GM04504 (cell line): ENCODE results near the gene ACP7.

Experiments
- DNase-seq: peaks from one replicate; pipeline ENCODE4 v3.0.0-alpha.2; 2012; ENCODE audit warnings: low read depth

ACP7 gene

GRCh38 chr19:39150235-39150634 lies 66.1 kb downstream of the ACP7 start:
- DNase-seq: no peak

GRCh38 chr19:39150807-39151600 lies 66.8 kb downstream of the ACP7 start:
- DNase-seq: no peak

DNA sequence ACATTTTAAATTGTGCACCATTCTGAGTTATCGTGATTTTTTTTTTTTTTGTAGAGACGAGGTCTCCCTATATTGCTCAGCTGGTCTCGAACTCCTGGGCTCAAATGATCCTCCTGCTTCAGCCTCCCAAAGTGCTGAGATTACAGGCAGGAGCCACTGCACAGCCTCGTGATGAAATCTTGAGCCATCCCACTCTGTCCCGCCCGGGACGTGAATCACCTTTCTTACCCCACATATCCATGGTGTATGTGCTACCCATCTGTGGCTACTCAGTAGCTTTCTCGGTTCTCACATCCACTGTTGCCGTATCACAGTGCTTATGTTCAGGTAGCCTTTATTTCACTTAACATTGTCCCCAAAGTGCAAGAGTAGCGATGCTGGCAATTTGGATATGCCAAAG lies 67.9 kb downstream of the ACP7 start:
- DNase-seq: no peak

DNA sequence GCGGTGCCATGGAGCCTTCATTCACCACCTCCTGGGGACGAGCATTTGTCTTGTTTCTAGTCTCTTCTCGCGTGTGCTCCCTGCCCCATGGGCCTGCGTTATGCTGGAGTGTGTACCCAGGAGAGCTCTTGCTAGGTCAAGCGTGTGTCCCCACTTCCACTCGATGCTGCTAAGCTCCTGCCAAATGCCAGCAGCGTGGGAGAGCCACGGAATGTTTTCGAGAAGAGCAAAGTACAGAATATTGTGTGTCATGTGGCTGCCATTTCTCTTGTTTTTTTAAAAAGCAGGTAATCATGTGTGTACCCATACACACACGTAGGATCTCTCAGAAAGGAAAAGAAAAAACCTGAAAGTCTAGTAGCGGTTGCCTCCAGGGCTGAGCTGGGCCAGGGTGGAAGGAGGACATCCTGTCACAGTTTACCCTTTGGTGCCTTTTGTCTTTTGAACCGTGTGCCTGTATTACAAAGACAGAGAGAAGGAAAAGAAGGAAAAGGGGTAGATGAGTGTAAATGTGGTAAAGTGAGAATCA lies 70.0 kb downstream of the ACP7 start:
- no peak for DNase-seq

- no peak for DNase-seq
These were observed 70.5 kb downstream of the ACP7 start for GRCh38 chr19:39154629-39155100.

- no peak for DNase-seq
These were observed 71.0 kb downstream of the ACP7 start for GRCh38 chr19:39155114-39155700.

- DNase-seq: no peak
These were observed 71.6 kb downstream of the ACP7 start for GRCh38 chr19:39155741-39156140.

GRCh38 chr19:39156326-39157230 lies 72.4 kb downstream of the ACP7 start:
- DNase-seq: no peak

DNA sequence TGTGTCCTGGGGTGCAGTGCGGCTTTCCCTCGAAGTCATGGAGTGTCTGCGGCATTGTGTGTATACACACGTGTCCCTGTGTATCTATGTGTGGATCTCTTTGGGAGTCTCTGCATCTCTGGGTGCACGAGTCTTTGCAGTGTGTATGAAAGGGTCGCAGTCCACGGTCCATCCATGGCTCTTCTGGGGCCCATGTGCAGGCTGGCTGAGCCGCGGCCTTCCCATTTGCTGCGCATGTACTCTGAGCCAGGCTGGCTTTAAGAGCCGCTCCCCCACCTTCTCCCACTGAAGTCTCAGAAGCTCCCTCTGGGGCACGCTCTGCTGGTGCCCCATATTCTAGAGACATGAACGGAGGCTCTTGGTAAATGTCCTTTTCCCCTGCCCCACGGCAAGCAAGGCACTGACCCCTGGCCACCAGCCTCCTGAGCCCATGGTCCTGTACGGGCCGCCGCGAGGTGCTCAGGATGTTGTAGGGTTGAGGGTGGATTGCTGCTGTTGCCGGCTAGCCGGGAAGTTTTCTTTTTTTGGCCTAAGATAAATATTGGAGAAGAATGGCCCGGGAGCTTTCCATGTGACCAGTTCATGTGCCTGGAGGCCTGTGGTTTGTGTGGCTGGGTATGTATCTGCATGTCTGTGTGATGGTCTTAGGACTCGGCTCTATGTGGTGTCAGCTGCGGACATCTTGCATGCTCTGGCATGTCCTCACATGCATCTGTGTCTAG lies 73.3 kb downstream of the ACP7 start:
- DNase-seq: no peak

DNA sequence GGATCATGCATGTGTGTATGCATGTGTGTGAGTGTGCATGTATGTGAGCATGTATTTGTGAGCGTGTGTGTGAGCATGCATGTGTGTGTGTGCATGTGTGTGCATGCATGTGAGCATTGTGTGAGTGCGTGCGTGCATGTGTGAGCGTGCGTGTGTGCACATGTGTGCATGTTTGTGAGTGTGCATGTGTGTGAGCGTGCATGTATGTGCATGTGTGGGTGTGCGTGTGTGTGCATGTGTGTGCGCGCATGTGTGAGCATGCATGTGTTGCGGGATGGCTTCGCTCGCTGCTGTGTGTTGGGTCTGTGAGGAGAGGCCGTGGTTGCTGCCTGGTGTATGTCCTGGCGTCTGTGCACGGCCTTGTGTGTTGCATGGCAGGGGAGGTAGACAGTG lies 73.8 kb downstream of the ACP7 start:
- DNase-seq: no peak

DNA sequence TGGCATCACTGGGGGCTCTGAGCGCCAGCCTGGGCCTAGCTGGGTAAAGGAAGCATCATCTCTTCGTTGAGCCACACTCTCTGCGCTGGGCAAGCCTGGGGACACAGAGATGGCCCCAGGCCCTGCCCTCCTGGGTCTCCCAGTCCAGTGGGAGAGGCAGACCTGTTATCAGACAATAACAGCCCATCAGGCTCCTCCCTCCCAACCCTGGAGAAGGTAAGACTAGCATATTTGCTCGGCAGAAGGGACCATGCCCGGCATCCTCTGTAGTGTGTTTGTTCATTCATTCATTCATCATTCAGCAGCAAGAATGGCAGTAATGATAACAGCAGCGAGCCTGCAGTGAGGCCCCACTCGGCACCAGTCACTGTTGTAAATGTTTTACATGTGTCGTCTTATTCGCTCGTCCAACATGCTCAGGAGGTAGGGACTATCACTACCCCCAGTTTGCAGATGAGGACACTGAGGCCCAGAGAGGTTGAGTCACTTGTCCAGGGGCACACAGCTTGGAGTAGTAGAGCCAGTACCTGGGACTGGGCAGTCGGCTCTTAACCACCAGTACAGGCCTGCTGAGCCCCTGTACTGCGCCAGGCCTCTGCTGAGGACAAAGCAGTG lies 74.6 kb downstream of the ACP7 start:
- no peak for DNase-seq

DNA sequence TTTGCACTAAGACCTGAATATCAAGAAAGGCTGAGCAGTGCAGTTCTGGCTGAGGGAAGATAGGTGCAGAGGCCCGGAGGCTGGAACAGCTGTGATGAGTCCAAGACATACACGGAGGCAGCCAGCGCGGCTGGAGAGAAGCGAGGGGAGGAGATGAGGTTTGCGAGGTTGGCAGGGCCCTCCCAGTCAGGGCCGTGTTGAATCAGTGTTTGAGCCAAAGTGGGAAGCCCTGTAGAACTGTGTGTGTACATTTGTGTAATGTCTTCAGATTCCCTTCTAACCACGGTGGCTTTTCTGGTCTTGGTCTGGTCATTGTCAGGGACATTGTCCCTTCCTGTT lies 76.3 kb downstream of the ACP7 start:
- DNase-seq: no peak
